H1 (cell line): ENCODE results near the gene UROS. TPM values are rescaled to one million over a fixed set of nuclear protein-coding genes. Genes with fewer than 3 reads are reported as not detected.

Experiments used
- CTCF ChIA-PET: fragments of 300-600 bp; sonication (Branson Sonifier 250); formaldehyde crosslinking; loops from one replicate; lab custom pipeline; 2021; ENCODE audit not compliant: partially characterized antibody; lab: Charles Lee
- POLR2A ChIA-PET: fragments of 300-600 bp; sonication (Branson Sonifier 250); formaldehyde crosslinking; loops from one replicate; lab custom pipeline; 2021; ENCODE audit warnings: inconsistent platforms; ENCODE audit not compliant: partially characterized antibody; lab: Charles Lee
- DNase-seq, 2 experiments: peaks; one replicate each; pipeline versions ENCODE4 v3.0.0 to v3.0.0-alpha.2; 2010 to 2022; ENCODE audit warnings: low spot score in 2 of 2, low read depth in 1 of 2, mixed read lengths in 1 of 2
- FAIRE-seq: peaks from 2 replicates; lab custom pipeline; 2011; peaks lifted over from hg19 to GRCh38; lab: Jason Lieb, UNC
- H2AFZ ChIP-seq: 2 replicates; pipeline ENCODE4 v1.8.1; 2012; ENCODE audit warnings: low read length, inconsistent platforms
- H2AK5ac ChIP-seq: 2 replicates; pipeline ENCODE4 v1.6.1; 2013; ENCODE audit warnings: low read depth, low read length
- H2BK120ac ChIP-seq: replicated peaks from 2 replicates; pipeline ENCODE3; 2013; ENCODE audit warnings: low read depth, low read length, inconsistent platforms
- H2BK12ac ChIP-seq: 2 replicates; pipeline ENCODE4 v1.6.1; 2013; ENCODE audit warnings: low read depth, low read length
- H2BK15ac ChIP-seq: 2 replicates; pipeline ENCODE4 v1.6.1; 2013; ENCODE audit warnings: low read length
- H2BK20ac ChIP-seq: 2 replicates; pipeline ENCODE4 v1.6.1; 2013; ENCODE audit warnings: low read length
- H2BK5ac ChIP-seq: 2 replicates; pipeline ENCODE4 v1.6.1; 2013; ENCODE audit warnings: low read depth, low read length
- H3K14ac ChIP-seq: 2 replicates; pipeline ENCODE4 v1.6.1; 2013; ENCODE audit warnings: inconsistent platforms; ENCODE audit not compliant: insufficient read length
- H3K18ac ChIP-seq: 2 replicates; pipeline ENCODE4 v1.6.1; 2013; ENCODE audit warnings: low read length; ENCODE audit errors: extremely low read depth
- H3K23ac ChIP-seq: 2 replicates; pipeline ENCODE4 v1.6.1; 2013; ENCODE audit warnings: inconsistent platforms; ENCODE audit not compliant: insufficient read length
- H3K23me2 ChIP-seq: 2 replicates; pipeline ENCODE4 v1.6.1; 2013; ENCODE audit warnings: low read depth, low read length
- H3K27ac ChIP-seq: 2 replicates; pipeline ENCODE4 v1.6.1; 2011; ENCODE audit warnings: low read depth, low read length, inconsistent platforms
- H3K27me3 ChIP-seq, 4 experiments: replicated peaks in 1 of 4; 1 replicate in 1 of 4; 2 replicates in 3 of 4; pipeline versions ENCODE4 v1.6.1 to v1.8.1; 2011 to 2013; ENCODE audit warnings: low read length in 3 of 4, mild to moderate bottlenecking in 3 of 4, inconsistent platforms in 2 of 4, mixed read lengths in 2 of 4, moderate library complexity in 1 of 4; ENCODE audit not compliant: control insufficient read depth in 3 of 4, insufficient read depth in 3 of 4; ENCODE audit errors: extremely low read depth in 1 of 4
- H3K36me3 ChIP-seq, 4 experiments: 2 replicates each; pipeline versions ENCODE4 v1.6.1 to v1.8.1; 2011 to 2013; ENCODE audit warnings: mild to moderate bottlenecking in 4 of 4, low read length in 3 of 4, moderate library complexity in 2 of 4, control low read depth in 1 of 4, inconsistent platforms in 1 of 4; ENCODE audit not compliant: insufficient read depth in 4 of 4, control insufficient read depth in 2 of 4
- H3K4ac ChIP-seq: replicated peaks from 2 replicates; pipeline ENCODE3; 2013; ENCODE audit warnings: low read length, low read depth, mixed read lengths, inconsistent platforms; ENCODE audit not compliant: insufficient read length
- H3K4me1 ChIP-seq, 4 experiments: replicated peaks in 1 of 4; 1 replicate in 1 of 4; 2 replicates in 3 of 4; pipeline versions ENCODE4 v1.6.1 to v1.8.1; 2011 to 2013; ENCODE audit warnings: low read length in 3 of 4, inconsistent platforms in 2 of 4, mixed read lengths in 1 of 4; ENCODE audit not compliant: insufficient read depth in 4 of 4, control insufficient read depth in 3 of 4
- H3K4me2 ChIP-seq, 2 experiments: 2 replicates each; pipeline versions ENCODE4 v1.6.1 to v1.8.1; 2011 to 2013; ENCODE audit warnings: low read depth in 2 of 2, low read length in 2 of 2, control low read depth in 1 of 2, inconsistent platforms in 1 of 2, mild to moderate bottlenecking in 1 of 2; ENCODE audit not compliant: insufficient read depth in 1 of 2
- H3K4me3 ChIP-seq, 4 experiments: fragments of 200-600, 300-600 bp in 1 of 4; sonication (generic), shearing (Covaris generic), sonication (Bioruptor Twin) in 1 of 4; 2 replicates each; pipeline versions ENCODE4 v1.5.1 to v1.8.1; 2011 to 2016; ENCODE audit warnings: low read length in 4 of 4, low read depth in 3 of 4, control low read depth in 2 of 4, inconsistent platforms in 2 of 4, mild to moderate bottlenecking in 2 of 4, mixed read lengths in 1 of 4, moderate library complexity in 1 of 4; ENCODE audit not compliant: insufficient read depth in 2 of 4; ENCODE audit errors: extremely low read depth in 1 of 4
- H3K56ac ChIP-seq: replicated peaks from 2 replicates; pipeline ENCODE3; 2013; ENCODE audit warnings: low read depth, mild to moderate bottlenecking, mixed read lengths, low read length, inconsistent platforms; ENCODE audit not compliant: insufficient read length
- H3K79me1 ChIP-seq: 2 replicates; pipeline ENCODE4 v1.6.1; 2013; ENCODE audit warnings: low read depth, low read length, control low read depth
- H3K79me2 ChIP-seq, 2 experiments: 2 replicates each; pipeline versions ENCODE4 v1.6.1 to v1.8.1; 2012 to 2013; ENCODE audit warnings: low read length in 2 of 2, mild to moderate bottlenecking in 2 of 2, inconsistent platforms in 1 of 2; ENCODE audit not compliant: insufficient read depth in 2 of 2, control insufficient read depth in 1 of 2
- H3K9ac ChIP-seq, 4 experiments: replicated peaks in 1 of 4; 1 replicate in 1 of 4; 2 replicates in 3 of 4; pipeline versions ENCODE4 v1.6.1 to v1.8.1; 2011 to 2013; ENCODE audit warnings: low read depth in 3 of 4, low read length in 3 of 4, control low read depth in 2 of 4, mild to moderate bottlenecking in 2 of 4, moderate library complexity in 2 of 4, inconsistent platforms in 1 of 4; ENCODE audit errors: extremely low read depth in 1 of 4
- H3K9me3 ChIP-seq, 2 experiments: 2 replicates each; pipeline versions ENCODE4 v1.6.1 to v1.8.1; 2012 to 2013; ENCODE audit warnings: mild to moderate bottlenecking in 2 of 2, moderate library complexity in 2 of 2, control low read depth in 1 of 2, inconsistent platforms in 1 of 2, low read depth in 1 of 2, low read length in 1 of 2, mixed read lengths in 1 of 2; ENCODE audit not compliant: insufficient read depth in 2 of 2
- H4K20me1 ChIP-seq, 2 experiments: replicated peaks in 1 of 2; 2 replicates each; pipeline versions ENCODE3 to v1.8.1; 2011 to 2013; ENCODE audit warnings: inconsistent platforms in 2 of 2, low read length in 2 of 2, mild to moderate bottlenecking in 1 of 2; ENCODE audit not compliant: insufficient read depth in 2 of 2, control insufficient read depth in 1 of 2
- H4K5ac ChIP-seq: 2 replicates; pipeline ENCODE4 v1.6.1; 2013; ENCODE audit warnings: low read length, low read depth, mixed read lengths, inconsistent platforms; ENCODE audit not compliant: insufficient read length
- H4K8ac ChIP-seq: 2 replicates; pipeline ENCODE4 v1.8.0; 2013; ENCODE audit warnings: mild to moderate bottlenecking, moderate library complexity, low read length, inconsistent platforms; ENCODE audit not compliant: insufficient read depth; ENCODE audit errors: extremely low read depth
- H4K91ac ChIP-seq: replicated peaks from 2 replicates; pipeline ENCODE3; 2013; ENCODE audit warnings: low read length, mixed read lengths, inconsistent platforms; ENCODE audit not compliant: insufficient read length
- ASH2L ChIP-seq: fragments of 200-600, 300-600 bp; sonication (generic); IDR thresholded peaks from one replicate; pipeline ENCODE4 v1.7.1; 2017; ENCODE audit warnings: low read length
- CBX5 ChIP-seq: fragments of 300-800, 300-1000 bp; sonication (generic); IDR thresholded peaks from 2 replicates; pipeline ENCODE4 v1.7.1; 2016; ENCODE audit warnings: antibody characterized with exemption, low read length, low read depth
- KDM4A ChIP-seq: IDR thresholded peaks from one replicate; pipeline ENCODE4 v1.7.1; 2012; ENCODE audit warnings: low read depth, mild to moderate bottlenecking, moderate library complexity, low read length, inconsistent platforms; ENCODE audit not compliant: severe bottlenecking
- KDM5A ChIP-seq: fragments of 200-600 bp; IDR thresholded peaks from 2 replicates; pipeline ENCODE4 v1.7.1; 2012; ENCODE audit warnings: mild to moderate bottlenecking, low read length, inconsistent platforms, mixed read lengths
- POLR2A ChIP-seq, 2 experiments: IDR thresholded peaks; 1 replicate in 1 of 2; 2 replicates in 1 of 2; pipeline ENCODE4 v1.6.1; 2011; ENCODE audit warnings: low read depth in 2 of 2, low read length in 2 of 2, mild to moderate bottlenecking in 2 of 2; ENCODE audit errors: control extremely low read depth in 1 of 2
- RBBP5 ChIP-seq: IDR thresholded peaks from 2 replicates; pipeline ENCODE4 v1.7.1; 2012; ENCODE audit warnings: low read depth, mild to moderate bottlenecking, inconsistent platforms, low read length, moderate library complexity, borderline replicate concordance
- SAP30 ChIP-seq: fragments of 300-600 bp; sonication (generic); IDR thresholded peaks from 2 replicates; pipeline ENCODE4 v1.7.1; 2012; ENCODE audit warnings: low read length, moderate library complexity, mild to moderate bottlenecking, inconsistent platforms; ENCODE audit not compliant: insufficient read depth, insufficient replicate concordance
- YY1 ChIP-seq: IDR thresholded peaks from 2 replicates; pipeline ENCODE4 v1.6.1; 2011; ENCODE audit warnings: low read depth, mild to moderate bottlenecking, low read length
- WGBS, 2 experiments: shearing (Covaris generic) in 1 of 2; methylation state at CpG; one replicate each; pipeline versions ENCODE4 v1.1.6 to v1.1.7; 2013 to 2015; ENCODE audit warnings: low lambda C conversion rate in 2 of 2, mixed read lengths in 2 of 2, inconsistent platforms in 1 of 2, low coverage in 1 of 2, missing lambda C conversion rate in 1 of 2; ENCODE audit not compliant: insufficient replicate concordance in 2 of 2, insufficient coverage in 1 of 2, insufficient read length in 1 of 2; ENCODE audit errors: extremely low coverage in 1 of 2, missing lambda C conversion rate in 1 of 2; 5-methylcytosine and 5-hydroxymethylcytosine counted together
- polyA plus RNA-seq, 7 experiments: library from polyadenylated mRNA; depleted of rRNA in 3 of 7; stranded (reverse) in 5 of 7; unstranded in 2 of 7; fragments of >200 nt in 5 of 7; fragments of 200-250 nt in 2 of 7; gene quantifications; 1 replicate in 5 of 7; 2 replicates in 1 of 7; 4 replicates in 1 of 7; pipeline versions ENCODE4 v1.2.1 to v1.2.3, GENCODE V29; 2011 to 2013; ENCODE audit warnings: missing spikeins in 2 of 7, mixed read lengths in 2 of 7
- total RNA-seq: library from RNA; stranded (reverse); fragmentation: NEBNext Ultra II Directional; extraction: Animal tissue kit (Norgen Biotek cat#: 25700); gene quantifications from 2 replicates; pipeline ENCODE4 v1.2.1, GENCODE V29; 2021
- TF ChIP-seq, protein P1 (sequence below): IDR thresholded peaks from 2 replicates; pipeline ENCODE4 v1.6.1; 2011; ENCODE audit warnings: low read depth, mild to moderate bottlenecking, low read length; ENCODE audit not compliant: insufficient read depth

Gene UROS
- total and polyA plus RNA-seq, 2 of the 8 experiments (the other 6 are each of a cell fraction or from before 2014, with no cell fraction given): 45.6 to 58.0 TPM

- H2BK120ac ChIP-seq: no peak overlapping the region
- H3K23me2 ChIP-seq: no peaks in the 10 kb centered on the region; the same call in 1 of the 2 replicates
- TF ChIP-seq CBX5 (no peak), ASH2L (peak; percentile 60), KDM4A (no peak), YY1 (no peak), POLR2A (IDR thresholded peaks at IDR 0.05; ENCODE audit: control extremely low read depth in 1 of 2, low read depth in 2 of 2, low read length in 2 of 2) (no peak), KDM5A (peak; percentile 80; the same call in 1 of the 2 replicates), RBBP5 (no peak), SAP30 (peak; percentile 54)
- TF ChIP-seq, protein P1, sequence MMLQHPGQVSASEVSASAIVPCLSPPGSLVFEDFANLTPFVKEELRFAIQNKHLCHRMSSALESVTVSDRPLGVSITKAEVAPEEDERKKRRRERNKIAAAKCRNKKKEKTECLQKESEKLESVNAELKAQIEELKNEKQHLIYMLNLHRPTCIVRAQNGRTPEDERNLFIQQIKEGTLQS: no peak
- H3K4me2 ChIP-seq: peak overlapping the region; percentile 74 to 99
- DNase-seq: no peak
- peak overlapping the region; percentile 100 for H3K27ac ChIP-seq
- H2BK5ac ChIP-seq: peak overlapping the region; percentile 100
- no peak overlapping the region for H4K91ac ChIP-seq
- no peak overlapping the region for H2BK20ac ChIP-seq
- peaks cover 2% of the 10 kb centered on the region; the same call in 1 of the 2 replicates for H3K79me1 ChIP-seq
- H4K8ac ChIP-seq: peak overlapping the region; percentile 69; the same call in 1 of the 2 replicates
- H2BK15ac ChIP-seq: no peak overlapping the region
- no peaks in the 10 kb centered on the region for H3K27me3 ChIP-seq
- H2AFZ ChIP-seq: peak overlapping the region; percentile 100
- WGBS, 2 experiments: 2% methylated on average over 20 of the region's 20 CpGs; no CpG with 5 or more reads in 1 of the 2 experiments
- ChIA-PET CTCF (no interaction called here), POLR2A (interaction anchor here (1.1 to 2.3 kb wide), 2 partner anchors 12 to 18 kb away, joined by 4 to 7 read pairs; no protein-coding TSS in a partner anchor)
- no peak overlapping the region for H3K14ac ChIP-seq
- H4K20me1 ChIP-seq: peaks cover 0 to 3% of the 10 kb centered on the region in 2 experiments
- H3K9ac ChIP-seq: peak overlapping the region; percentile 81 to 100 (median 98)
- peaks cover 11 to 29% (median 20%) of the 10 kb centered on the region in 4 experiments for H3K36me3 ChIP-seq
- no peak for FAIRE-seq
- no peaks in the 10 kb centered on the region for H3K9me3 ChIP-seq
- H4K5ac ChIP-seq: peak overlapping the region; percentile 47
- H3K4me3 ChIP-seq: peak overlapping the region; percentile 94 to 100 (median 97)
- H3K18ac ChIP-seq: no peak overlapping the region
- H3K56ac ChIP-seq: no peak overlapping the region
- H2BK12ac ChIP-seq: peak overlapping the region; percentile 100; the same call in 1 of the 2 replicates
- peak overlapping the region; percentile 11 for H3K4ac ChIP-seq
- no peak overlapping the region for H3K23ac ChIP-seq
- H3K79me2 ChIP-seq: peaks cover 26 to 42% of the 10 kb centered on the region in 2 experiments
- H2AK5ac ChIP-seq: no peak overlapping the region
- peaks cover 0 to 2% (median 0%) of the 10 kb centered on the region in 4 experiments; a peak in 2 of 7 replicates for H3K4me1 ChIP-seq
These were observed 699 bp upstream of the UROS start for GRCh38 chr10:125823663-125824251.
